HG03039 (cell line): ENCODE measurements around the gene NTRK2.

Experiments used
- ATAC-seq: cut with Tn5 transposase; IDR thresholded peaks from one replicate; pipeline ENCODE4 v1.9.1; 2021; ENCODE audit warnings: mild to moderate bottlenecking, moderate library complexity; ENCODE audit not compliant: unreplicated experiment

The NTRK2 gene

DNA sequence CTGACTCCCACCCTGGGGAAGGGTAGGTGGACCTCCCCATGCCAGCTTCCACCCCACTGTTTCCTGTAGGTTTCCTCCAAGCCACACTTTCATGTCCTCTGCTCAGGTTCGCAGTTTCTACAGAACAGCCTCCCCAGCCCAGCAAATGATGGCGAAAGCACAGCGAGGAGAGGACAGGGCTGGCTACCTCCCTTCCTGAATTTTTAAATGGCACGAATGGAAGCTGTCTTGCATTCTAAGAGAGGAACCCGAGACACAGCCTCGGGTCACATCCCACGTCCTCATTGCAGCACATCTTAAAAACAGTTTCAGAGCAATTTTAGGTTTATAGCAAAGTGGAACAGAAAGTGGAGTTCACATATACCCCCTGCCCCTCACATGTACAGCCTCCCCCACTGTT, 330.3 kb downstream of the NTRK2 start:
- ATAC-seq: no peak

DNA sequence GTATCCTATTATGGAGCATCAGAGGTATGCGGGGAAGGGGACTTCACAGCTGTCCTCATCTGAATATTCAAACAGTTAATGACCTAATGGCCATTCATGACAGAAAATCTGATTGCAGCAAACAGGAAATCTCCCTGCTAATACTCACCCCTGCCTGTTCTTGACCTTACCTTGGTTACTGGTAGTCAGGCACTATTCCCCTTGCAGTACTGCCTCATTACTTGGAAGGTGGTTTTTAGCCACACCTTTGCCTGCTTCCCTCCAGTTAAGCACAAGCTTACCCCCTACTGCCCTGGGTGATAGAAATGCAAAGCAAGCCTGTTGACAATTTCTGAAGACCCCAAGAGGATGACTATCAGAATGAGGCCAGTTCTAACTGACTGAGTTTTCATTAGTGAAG, 332.4 kb downstream of the NTRK2 start:
- ATAC-seq: no peak

- ATAC-seq: no peak
Measured at GRCh38 chr9:85004818-85005413, 335.4 kb downstream of the NTRK2 start.

DNA sequence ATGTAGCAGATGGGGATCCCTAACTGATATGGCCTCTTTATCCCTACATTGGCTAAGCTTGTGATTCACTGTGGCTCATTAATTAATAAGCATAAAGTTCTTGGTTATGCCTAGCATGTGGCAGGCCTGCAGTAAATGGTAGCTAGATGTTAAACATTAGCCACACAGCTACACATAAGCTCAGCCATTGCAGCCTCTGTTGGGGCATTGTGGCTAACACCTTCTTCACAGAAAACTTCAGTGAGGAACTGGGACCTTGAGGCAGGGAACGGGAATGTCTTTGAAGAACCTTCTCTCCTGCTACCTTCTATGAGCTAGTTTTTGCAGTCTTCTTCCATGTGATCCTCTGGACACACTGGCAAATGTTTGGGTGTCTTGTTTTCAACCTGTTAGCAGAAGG, 338.2 kb downstream of the NTRK2 start:
- no peak for ATAC-seq

DNA sequence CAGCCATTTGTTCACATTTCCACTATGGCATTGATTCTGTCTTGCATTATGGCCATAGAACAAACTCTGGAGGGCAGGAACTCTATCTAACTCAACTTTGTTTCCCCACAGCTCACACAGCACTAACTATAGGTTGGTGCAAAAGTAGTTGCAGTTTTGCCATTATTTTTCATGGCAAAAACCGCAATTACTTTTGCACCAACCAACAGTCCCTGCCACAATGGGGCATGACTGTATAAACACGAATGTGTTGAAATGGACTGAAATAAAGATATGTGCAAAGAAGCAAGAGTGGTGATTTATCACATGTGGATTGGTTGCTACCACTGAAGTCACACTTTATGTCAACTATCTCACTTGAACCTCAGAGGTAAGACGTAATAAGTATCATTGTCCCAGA, 338.7 kb downstream of the NTRK2 start:
- no peak for ATAC-seq

DNA sequence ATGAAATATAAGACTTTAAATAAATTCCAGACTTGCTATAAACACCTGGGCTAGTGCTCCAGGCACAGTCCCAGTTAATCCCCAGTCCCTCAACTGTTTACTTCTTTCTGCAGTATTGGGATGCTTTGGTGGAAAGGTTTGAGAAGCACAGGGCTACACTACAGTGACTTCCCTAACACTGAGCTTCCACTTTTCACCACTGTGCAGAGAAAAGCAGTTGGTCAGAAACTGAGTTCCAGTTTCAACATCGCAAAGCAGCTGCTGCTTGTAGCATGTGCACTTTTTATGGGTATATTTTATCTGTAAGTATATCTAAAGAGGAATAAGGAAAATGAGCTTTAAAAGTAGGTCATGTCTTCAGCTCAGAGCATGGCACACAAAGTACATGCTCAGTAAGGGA, 339.7 kb downstream of the NTRK2 start:
- peak; percentile 79 for ATAC-seq

DNA sequence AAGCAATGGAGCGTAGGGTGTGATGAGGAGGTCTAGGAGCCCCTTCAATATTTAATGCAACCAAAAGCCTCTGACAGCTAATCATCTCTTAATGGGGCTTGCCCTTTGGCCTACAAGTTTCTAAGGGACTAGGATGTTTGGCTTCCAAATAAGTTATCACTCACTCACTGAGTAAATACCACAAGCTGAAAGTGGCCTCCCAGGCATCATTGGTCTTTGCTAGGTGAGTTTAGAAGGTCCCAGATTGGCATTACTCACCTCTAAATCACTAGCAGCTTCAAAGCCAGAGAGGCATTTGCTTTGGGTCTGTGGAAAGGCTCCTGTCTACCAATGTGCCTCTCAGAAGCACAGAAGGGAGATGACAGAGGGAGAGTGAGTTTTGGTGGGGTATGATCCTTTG, 344.2 kb downstream of the NTRK2 start:
- ATAC-seq: no peak

DNA sequence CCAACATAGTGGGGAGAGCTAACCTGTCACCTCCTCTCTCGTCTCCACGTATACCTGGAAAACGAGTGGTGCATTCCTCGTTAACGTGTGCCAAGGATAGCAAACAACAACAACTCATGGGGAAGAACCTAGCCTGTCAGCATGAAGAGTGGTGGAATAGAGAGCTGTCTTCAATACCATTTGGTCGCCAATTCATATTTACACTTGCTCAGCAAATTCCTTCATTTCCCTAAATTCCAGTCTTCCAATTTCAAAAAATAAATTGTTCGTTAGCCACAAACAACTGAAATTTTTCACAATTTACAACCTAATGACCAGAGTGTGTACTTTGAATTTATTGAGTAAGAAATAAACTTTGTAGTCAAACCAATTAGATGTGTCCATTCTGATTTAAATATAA, 344.8 kb downstream of the NTRK2 start:
- ATAC-seq: no peak

DNA sequence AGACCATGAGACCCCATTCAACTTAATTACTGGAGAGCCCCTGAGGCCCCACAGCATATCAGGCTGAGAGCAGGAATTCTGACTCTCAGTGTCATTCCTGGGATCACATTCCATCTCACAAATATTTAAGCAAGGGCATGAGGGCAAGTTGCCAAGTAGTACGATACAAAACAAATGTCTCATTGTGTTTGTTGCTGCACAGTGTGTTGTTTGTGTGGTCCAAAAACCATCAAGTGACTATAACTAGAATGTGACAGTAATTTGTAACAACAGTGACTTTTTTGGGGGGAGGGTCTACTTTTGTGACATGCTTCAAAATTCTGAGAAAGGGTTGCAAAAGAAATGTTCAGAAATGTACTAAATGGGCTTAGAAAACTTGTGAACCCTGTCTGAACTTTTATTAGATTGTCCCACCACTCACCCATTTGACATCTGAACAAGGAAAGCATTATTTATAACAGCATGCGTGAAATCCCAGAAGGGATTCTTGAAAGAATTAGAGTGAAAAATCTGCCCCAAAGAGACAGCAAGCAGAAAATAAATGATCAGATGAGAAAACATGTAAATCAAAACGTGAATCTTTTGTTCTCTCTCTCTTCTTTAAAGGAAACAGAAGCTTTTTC, 347.0 kb downstream of the NTRK2 start:
- no peak for ATAC-seq

DNA sequence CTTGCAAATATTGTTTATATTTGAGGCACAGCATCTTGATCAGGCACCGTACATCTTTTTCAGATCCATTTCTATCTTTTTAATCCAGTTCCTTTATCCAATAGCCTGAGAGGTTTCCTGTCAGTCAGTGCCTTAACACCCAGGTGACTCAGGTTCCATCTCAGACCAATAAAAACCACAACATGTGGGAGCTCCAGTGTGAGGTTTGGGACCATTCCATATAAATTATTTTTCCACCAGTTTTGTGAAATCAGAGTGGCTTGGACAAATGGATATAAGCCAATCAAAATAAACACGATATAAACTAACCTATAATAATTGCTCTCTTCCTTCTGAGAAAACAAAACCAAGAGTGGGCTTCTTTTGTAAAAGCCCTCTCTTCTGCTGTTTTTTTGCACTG, 351.3 kb downstream of the NTRK2 start:
- no peak for ATAC-seq

DNA sequence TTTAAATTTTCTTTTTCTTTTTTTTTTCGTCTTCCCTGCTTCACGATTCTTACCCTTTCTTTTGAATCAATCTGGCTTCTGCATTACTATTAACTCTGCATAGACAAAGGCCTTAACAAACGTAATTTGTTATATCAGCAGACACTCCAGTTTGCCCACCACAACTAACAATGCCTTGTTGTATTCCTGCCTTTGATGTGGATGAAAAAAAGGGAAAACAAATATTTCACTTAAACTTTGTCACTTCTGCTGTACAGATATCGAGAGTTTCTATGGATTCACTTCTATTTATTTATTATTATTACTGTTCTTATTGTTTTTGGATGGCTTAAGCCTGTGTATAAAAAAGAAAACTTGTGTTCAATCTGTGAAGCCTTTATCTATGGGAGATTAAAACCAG, 352.2 kb downstream of the NTRK2 start:
- no peak for ATAC-seq

GRCh38 chr9:85024374-85024773, 354.8 kb downstream of the NTRK2 start:
- ATAC-seq: no peak

DNA sequence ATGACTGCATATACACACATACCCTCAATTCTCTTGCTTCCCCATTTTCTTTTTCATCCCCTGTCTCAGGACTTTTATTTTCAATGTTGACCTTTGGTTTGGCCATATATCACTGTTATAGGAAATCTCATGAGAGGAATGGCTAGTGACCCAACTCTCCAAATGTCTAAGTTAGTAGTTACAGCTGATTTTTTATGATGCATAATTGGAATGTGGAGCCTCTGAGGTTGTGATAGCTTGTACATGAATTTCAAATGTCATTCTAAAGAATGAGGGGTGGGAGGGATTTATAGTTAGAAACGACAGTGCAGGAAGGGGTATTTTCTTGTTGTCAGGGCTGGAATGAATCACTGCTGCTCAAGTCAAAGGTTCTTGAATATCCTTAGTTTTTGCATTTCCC, 356.1 kb downstream of the NTRK2 start:
- no peak for ATAC-seq

GRCh38 chr9:85027870-85028269, 358.3 kb downstream of the NTRK2 start:
- ATAC-seq: no peak

DNA sequence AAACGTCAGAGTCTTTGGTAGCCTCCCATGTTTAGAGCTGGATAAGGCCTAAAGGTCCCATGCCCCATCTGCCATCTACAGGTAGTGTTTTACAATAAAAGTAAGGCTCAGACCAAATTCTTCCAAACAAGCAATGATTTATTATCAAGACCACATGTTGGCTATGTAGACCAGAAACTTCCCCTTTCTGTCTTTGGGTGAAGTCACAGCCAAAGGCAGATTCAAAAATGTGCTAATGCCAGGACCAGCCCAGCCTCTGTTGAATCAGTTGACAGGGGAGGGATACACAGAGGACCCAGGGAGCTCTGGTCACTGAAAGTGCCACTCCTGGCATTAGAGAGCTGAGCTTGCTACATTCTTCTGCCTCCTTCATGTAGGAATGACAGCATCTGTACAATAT, 360.8 kb downstream of the NTRK2 start:
- no peak for ATAC-seq

- no peak for ATAC-seq
Measured at GRCh38 chr9:85036496-85036895, 367.0 kb downstream of the NTRK2 start.

DNA sequence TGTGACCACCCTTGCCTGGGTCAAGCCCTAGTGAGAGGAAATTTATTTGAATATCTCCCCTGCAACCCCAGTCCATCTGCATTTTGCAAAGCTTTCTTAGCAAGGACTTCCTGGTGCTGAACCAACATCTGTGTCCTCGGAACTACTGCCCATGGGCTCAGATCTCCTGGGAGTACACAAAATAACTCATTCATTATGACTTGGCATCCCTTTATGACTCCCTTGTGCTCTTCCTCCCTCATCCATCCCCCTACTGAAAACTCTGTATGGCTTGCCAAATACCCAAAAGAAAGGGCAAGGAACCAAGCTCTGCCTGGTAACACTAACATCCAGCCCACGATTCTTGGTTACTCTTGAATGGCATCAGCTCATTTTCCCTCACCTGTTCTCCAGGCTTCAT, 368.5 kb downstream of the NTRK2 start:
- no peak for ATAC-seq

- no peak for ATAC-seq
Measured at GRCh38 chr9:85038824-85039608, 369.5 kb downstream of the NTRK2 start.

GRCh38 chr9:85040146-85040545, 370.6 kb downstream of the NTRK2 start:
- no peak for ATAC-seq

DNA sequence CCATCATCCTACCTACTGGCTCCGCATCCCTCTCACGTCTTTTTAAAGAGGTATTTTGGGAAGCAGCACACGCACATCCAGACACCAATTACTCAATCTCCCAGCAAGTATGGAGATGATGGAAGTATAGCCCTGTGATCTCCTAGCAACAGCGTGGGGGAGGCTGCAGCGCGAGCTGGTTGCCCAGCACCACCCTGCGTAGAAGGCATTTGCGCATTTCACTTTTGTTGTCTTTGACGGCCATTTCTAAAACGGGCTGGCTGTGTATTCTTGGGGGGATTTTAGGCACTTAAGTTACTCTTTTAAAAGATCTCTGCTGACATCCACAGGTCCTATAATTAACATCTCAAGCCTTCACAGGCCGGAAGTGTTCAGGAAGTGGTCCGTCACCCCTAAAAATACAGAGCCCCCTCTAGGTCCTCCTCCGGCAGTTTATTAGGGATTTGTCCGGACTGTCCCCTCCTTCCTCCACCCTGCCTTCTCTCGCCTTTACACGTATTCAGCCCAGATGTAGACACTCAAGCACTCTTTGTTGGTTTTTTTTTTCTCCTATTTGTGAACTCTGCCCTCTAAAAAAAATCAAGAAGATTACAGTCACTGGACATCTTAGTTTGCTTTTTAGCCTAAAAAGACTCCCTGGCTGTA, 371.4 kb downstream of the NTRK2 start:
- no peak for ATAC-seq

- ATAC-seq: no peak
Measured at GRCh38 chr9:85041466-85042137, 372.1 kb downstream of the NTRK2 start.
